Measurements from ENCODE around the gene ARHGAP29. TPM values are rescaled to one million over a fixed set of nuclear protein-coding genes. Genes with fewer than 3 reads are reported as not detected.

The ARHGAP29 gene
- total and polyA plus RNA-seq, 2 experiments from 2014 or later = 4.6 to 6.9 TPM

DNA sequence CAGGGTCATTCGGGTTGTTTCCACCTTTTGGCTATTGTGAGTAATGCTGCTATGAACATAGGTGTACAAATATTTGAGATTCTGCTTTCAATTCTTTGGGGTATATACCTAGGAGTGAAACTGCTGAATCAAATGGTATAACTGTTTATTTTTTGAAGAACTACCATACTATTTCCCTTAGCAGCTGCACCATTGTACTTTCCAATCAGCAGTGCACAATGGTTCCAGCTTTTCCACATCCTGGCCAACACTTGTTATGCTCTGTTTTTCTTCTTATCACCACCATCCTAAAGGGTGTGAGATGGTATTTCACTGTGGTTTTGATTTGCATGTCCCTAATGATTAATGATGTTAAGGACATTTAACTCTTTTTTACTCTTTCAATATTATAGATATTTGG, 112.8 kb downstream of the ARHGAP29 start:
- TF ChIP-seq, protein P1, sequence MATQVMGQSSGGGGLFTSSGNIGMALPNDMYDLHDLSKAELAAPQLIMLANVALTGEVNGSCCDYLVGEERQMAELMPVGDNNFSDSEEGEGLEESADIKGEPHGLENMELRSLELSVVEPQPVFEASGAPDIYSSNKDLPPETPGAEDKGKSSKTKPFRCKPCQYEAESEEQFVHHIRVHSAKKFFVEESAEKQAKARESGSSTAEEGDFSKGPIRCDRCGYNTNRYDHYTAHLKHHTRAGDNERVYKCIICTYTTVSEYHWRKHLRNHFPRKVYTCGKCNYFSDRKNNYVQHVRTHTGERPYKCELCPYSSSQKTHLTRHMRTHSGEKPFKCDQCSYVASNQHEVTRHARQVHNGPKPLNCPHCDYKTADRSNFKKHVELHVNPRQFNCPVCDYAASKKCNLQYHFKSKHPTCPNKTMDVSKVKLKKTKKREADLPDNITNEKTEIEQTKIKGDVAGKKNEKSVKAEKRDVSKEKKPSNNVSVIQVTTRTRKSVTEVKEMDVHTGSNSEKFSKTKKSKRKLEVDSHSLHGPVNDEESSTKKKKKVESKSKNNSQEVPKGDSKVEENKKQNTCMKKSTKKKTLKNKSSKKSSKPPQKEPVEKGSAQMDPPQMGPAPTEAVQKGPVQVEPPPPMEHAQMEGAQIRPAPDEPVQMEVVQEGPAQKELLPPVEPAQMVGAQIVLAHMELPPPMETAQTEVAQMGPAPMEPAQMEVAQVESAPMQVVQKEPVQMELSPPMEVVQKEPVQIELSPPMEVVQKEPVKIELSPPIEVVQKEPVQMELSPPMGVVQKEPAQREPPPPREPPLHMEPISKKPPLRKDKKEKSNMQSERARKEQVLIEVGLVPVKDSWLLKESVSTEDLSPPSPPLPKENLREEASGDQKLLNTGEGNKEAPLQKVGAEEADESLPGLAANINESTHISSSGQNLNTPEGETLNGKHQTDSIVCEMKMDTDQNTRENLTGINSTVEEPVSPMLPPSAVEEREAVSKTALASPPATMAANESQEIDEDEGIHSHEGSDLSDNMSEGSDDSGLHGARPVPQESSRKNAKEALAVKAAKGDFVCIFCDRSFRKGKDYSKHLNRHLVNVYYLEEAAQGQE (IDR thresholded peaks at IDR 0.05; ENCODE audit: unreplicated experiment) = no peak
- TF ChIP-seq, protein P2, sequence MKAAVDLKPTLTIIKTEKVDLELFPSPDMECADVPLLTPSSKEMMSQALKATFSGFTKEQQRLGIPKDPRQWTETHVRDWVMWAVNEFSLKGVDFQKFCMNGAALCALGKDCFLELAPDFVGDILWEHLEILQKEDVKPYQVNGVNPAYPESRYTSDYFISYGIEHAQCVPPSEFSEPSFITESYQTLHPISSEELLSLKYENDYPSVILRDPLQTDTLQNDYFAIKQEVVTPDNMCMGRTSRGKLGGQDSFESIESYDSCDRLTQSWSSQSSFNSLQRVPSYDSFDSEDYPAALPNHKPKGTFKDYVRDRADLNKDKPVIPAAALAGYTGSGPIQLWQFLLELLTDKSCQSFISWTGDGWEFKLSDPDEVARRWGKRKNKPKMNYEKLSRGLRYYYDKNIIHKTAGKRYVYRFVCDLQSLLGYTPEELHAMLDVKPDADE (IDR thresholded peaks at IDR 0.05) = no peak
- TF ChIP-seq EZH2 (IDR thresholded peaks at IDR 0.05; ENCODE audit: low read depth, unreplicated experiment) (no peak), STAT1 (IDR thresholded peaks at IDR 0.05; ENCODE audit: unreplicated experiment) (no peak), POLR2AphosphoS5 (IDR thresholded peaks at IDR 0.05; ENCODE audit: low read depth) (no peak), NANOG (IDR thresholded peaks at IDR 0.05; ENCODE audit: borderline replicate concordance) (no peak), CREB1 (CRISPR knock-in tag; IDR thresholded peaks at IDR 0.05; ENCODE audit: low read depth) (no peak), ZNF331 (CRISPR knock-in tag; IDR thresholded peaks at IDR 0.05; ENCODE audit: low read depth) (no peak), ZNF114 (CRISPR knock-in tag; IDR thresholded peaks at IDR 0.05) (no peak), JUNB (IDR thresholded peaks at IDR 0.05; ENCODE audit: unreplicated experiment) (no peak), EZH2phosphoT487 (IDR thresholded peaks at IDR 0.05; ENCODE audit: unreplicated experiment) (no peak)
- TF ChIP-seq, protein P3, sequence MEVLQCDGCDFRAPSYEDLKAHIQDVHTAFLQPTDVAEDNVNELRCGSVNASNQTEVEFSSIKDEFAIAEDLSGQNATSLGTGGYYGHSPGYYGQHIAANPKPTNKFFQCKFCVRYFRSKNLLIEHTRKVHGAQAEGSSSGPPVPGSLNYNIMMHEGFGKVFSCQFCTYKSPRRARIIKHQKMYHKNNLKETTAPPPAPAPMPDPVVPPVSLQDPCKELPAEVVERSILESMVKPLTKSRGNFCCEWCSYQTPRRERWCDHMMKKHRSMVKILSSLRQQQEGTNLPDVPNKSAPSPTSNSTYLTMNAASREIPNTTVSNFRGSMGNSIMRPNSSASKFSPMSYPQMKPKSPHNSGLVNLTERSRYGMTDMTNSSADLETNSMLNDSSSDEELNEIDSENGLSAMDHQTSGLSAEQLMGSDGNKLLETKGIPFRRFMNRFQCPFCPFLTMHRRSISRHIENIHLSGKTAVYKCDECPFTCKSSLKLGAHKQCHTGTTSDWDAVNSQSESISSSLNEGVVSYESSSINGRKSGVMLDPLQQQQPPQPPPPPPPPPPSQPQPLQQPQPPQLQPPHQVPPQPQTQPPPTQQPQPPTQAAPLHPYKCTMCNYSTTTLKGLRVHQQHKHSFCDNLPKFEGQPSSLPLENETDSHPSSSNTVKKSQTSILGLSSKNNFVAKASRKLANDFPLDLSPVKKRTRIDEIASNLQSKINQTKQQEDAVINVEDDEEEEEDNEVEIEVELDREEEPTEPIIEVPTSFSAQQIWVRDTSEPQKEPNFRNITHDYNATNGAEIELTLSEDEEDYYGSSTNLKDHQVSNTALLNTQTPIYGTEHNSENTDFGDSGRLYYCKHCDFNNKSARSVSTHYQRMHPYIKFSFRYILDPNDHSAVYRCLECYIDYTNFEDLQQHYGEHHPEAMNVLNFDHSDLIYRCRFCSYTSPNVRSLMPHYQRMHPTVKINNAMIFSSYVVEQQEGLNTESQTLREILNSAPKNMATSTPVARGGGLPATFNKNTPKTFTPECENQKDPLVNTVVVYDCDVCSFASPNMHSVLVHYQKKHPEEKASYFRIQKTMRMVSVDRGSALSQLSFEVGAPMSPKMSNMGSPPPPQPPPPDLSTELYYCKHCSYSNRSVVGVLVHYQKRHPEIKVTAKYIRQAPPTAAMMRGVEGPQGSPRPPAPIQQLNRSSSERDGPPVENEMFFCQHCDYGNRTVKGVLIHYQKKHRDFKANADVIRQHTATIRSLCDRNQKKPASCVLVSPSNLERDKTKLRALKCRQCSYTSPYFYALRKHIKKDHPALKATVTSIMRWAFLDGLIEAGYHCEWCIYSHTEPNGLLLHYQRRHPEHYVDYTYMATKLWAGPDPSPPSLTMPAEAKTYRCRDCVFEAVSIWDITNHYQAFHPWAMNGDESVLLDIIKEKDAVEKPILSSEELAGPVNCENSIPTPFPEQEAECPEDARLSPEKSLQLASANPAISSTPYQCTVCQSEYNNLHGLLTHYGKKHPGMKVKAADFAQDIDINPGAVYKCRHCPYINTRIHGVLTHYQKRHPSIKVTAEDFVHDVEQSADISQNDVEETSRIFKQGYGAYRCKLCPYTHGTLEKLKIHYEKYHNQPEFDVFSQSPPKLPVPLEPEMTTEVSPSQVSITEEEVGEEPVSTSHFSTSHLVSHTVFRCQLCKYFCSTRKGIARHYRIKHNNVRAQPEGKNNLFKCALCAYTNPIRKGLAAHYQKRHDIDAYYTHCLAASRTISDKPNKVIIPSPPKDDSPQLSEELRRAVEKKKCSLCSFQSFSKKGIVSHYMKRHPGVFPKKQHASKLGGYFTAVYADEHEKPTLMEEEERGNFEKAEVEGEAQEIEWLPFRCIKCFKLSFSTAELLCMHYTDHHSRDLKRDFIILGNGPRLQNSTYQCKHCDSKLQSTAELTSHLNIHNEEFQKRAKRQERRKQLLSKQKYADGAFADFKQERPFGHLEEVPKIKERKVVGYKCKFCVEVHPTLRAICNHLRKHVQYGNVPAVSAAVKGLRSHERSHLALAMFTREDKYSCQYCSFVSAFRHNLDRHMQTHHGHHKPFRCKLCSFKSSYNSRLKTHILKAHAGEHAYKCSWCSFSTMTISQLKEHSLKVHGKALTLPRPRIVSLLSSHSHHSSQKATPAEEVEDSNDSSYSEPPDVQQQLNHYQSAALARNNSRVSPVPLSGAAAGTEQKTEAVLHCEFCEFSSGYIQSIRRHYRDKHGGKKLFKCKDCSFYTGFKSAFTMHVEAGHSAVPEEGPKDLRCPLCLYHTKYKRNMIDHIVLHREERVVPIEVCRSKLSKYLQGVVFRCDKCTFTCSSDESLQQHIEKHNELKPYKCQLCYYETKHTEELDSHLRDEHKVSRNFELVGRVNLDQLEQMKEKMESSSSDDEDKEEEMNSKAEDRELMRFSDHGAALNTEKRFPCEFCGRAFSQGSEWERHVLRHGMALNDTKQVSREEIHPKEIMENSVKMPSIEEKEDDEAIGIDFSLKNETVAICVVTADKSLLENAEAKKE (CRISPR knock-in tag; IDR thresholded peaks at IDR 0.05) = no peak
- TF ChIP-seq, protein P4, sequence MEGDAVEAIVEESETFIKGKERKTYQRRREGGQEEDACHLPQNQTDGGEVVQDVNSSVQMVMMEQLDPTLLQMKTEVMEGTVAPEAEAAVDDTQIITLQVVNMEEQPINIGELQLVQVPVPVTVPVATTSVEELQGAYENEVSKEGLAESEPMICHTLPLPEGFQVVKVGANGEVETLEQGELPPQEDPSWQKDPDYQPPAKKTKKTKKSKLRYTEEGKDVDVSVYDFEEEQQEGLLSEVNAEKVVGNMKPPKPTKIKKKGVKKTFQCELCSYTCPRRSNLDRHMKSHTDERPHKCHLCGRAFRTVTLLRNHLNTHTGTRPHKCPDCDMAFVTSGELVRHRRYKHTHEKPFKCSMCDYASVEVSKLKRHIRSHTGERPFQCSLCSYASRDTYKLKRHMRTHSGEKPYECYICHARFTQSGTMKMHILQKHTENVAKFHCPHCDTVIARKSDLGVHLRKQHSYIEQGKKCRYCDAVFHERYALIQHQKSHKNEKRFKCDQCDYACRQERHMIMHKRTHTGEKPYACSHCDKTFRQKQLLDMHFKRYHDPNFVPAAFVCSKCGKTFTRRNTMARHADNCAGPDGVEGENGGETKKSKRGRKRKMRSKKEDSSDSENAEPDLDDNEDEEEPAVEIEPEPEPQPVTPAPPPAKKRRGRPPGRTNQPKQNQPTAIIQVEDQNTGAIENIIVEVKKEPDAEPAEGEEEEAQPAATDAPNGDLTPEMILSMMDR (conservative IDR thresholded peaks at IDR 0.05; ENCODE audit: low read depth in 2 of 2) = no peak
- DNase-seq (ENCODE audit: low spot score) (no peak), ATAC-seq (no peak)
- no peaks in the 10 kb centered on the region for H3K36me3 Mint-ChIP-seq (ENCODE audit: low read depth)
- H3K9me3 Mint-ChIP-seq = no peaks in the 10 kb centered on the region
- H3K4me1 ChIP-seq (ENCODE audit: insufficient read depth) = peaks cover 10% of the 10 kb centered on the region
- H3K27me3 ChIP-seq (ENCODE audit: insufficient read depth) = no peaks in the 10 kb centered on the region
- no peak overlapping the region for H3K4me2 ChIP-seq
- no peaks in the 10 kb centered on the region for H3F3A ChIP-seq (replicated peaks; ENCODE audit: low read depth)
- H3K4me1 Mint-ChIP-seq = peaks cover 29% of the 10 kb centered on the region
- peaks cover 9% of the 10 kb centered on the region for H3K27me3 Mint-ChIP-seq (ENCODE audit: insufficient read depth, low read depth, poor library complexity)
- no peak overlapping the region for H2AFZ ChIP-seq
- H3K79me2 ChIP-seq (replicated peaks; ENCODE audit: insufficient read depth) = no peaks in the 10 kb centered on the region
- no peaks in the 10 kb centered on the region for H3K9me2 ChIP-seq (ENCODE audit: insufficient read depth)
- no peaks in the 10 kb centered on the region for H3K36me3 ChIP-seq (ENCODE audit: insufficient read depth)
- H4K20me1 ChIP-seq (replicated peaks; ENCODE audit: insufficient read depth) = no peaks in the 10 kb centered on the region
- no peak overlapping the region for H3K27ac Mint-ChIP-seq
- no peak overlapping the region for H3K4me3 ChIP-seq
- no peak overlapping the region for H3K27ac ChIP-seq (ENCODE audit: low read depth)
- H3K4me3 Mint-ChIP-seq = no peak overlapping the region

Measured in GM23338 (cell line).